MV-4-11 (cell line): ENCODE measurements around the gene GRAMD1B.
A peak's percentile ranks its signal among the peaks of the same experiment; 100 is the strongest.

Source experiments
- DNase-seq: peaks from one replicate; lab custom pipeline; 2025; lab: John Stamatoyannopoulos, UW

Gene GRAMD1B

GRCh38 chr11:123588117-123588863, 158.2 kb downstream of the GRAMD1B start:
- no peak for DNase-seq

DNA sequence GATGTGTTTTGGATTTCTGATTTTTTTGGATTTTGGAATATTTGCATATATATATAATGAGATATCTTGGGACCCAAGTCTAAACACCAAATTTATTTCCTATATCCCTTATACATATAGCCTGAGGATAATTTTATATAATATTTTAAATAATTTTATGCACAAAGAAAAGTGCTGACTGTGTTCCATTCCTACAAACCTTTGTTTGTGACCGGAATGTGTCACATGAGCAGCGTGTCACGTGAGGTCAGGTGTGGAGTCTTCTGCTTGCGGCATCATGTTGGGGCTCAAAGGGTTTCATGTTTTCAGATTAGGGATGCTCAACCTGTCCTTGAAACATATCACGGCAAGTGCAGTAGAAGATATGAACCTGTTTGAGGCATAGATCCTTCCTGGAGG, 158.8 kb downstream of the GRAMD1B start:
- DNase-seq: no peak

GRCh38 chr11:123590296-123590912, 160.3 kb downstream of the GRAMD1B start:
- peak; percentile 84 for DNase-seq

DNA sequence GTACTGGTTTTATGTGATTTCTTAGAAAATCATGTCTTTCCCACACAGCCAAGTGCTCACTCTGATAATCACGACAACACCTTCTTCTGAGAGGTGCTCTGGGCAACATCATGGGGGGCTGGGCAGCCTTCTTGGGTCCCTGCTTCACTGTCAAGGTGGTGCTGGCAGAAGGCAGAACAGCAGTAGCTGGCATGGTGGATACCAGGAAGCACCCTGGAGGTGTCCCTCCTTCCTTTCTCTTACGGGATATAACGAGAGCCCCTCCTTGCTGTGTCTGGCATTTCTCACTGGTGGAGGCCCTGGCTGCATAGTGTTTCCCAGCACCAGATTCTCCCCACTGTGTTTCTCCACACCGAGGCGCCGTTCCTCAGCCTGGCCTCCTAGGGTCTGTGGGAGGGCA, 163.5 kb downstream of the GRAMD1B start:
- no peak for DNase-seq

DNA sequence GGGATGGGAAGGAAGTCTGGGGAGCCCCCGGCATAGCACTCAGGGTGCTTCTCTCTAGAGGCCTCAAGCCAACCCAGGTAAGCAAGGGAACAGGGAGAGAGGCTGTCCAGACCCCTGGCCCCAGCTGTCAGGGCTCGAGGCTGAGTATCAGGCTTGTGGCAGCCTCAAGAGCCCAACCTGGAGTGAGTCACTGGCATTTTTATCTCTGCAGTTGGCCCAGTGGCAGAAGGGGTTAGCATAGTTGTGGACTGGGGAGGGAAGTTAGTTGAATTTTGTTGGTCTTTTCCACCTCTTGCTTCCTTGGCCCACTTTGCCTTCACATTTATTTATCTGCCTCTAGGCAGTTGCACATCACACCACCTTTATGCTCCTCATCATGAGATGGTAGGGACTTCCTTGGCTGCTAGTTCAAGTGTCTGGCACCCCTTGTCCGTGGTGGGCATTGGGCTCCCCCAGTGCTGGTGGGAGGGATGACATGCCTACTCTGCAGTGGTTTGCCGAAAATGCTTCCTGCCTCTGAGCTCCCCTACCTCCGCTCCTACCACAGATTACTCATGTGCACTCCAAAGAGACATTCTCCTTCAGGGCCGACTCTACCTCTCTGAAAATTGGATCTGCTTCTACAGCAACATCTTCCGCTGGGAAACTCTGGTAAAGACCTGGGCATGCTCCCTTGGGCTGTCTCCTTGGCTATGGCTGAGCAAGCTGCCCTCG, 164.3 kb downstream of the GRAMD1B start:
- DNase-seq: no peak

DNA sequence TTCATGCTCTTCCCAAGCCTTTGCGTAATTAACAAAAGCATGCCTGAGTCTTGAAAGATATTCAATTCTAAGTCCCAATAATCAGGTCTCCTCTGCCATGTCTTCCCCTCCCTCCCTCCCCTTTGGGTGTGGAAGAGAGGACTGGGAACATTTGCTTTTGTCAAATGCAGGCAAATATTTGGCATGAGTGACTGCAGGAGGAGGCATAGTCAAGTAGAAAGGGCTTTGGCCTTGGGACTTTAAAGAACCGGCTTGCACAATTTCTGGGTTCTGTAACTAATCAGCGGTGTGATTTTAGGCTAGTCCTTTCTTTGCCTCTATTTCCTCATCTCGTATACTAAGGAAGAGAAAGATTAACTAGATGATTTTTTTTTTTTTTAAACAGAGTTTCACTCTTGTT, 164.9 kb downstream of the GRAMD1B start:
- DNase-seq: peak; percentile 8

DNA sequence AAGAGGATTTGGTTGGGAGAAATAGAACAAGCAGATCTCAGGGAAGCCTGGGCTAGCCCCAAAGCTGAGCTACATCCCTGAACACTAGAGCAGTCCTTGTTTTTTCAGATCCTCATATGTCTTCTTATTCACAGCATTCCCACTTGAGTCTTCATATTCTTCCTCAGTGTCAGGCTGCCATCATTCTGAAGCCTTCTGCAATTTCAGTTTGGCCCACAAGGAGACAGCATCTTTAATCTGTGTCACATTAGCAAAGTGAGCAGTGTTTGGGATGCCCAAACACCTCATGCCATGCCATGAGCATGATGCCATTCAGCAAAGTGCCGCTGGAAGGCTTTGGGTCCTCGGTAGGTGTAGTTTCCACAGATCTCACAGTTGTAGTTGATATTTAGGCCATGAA, 167.8 kb downstream of the GRAMD1B start:
- DNase-seq: no peak

DNA sequence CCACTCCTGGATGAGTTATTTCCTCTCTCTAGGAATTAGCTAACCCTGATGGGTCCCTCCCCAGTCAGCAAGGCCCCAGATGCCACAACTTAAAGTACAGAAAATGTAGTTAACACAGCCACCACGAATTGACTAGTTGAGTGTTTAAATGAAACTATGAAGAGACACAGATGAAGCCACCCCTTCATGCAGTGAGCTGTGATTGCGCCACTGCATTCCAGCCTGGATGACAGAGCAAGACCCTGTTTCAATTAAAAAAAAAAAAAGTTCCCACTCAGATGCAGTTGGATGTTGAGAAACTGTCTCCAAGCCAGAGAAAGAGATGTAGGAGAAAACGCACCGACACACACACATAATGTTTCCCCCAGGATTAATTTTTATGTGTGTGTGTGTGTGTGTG, 171.1 kb downstream of the GRAMD1B start:
- no peak for DNase-seq

DNA sequence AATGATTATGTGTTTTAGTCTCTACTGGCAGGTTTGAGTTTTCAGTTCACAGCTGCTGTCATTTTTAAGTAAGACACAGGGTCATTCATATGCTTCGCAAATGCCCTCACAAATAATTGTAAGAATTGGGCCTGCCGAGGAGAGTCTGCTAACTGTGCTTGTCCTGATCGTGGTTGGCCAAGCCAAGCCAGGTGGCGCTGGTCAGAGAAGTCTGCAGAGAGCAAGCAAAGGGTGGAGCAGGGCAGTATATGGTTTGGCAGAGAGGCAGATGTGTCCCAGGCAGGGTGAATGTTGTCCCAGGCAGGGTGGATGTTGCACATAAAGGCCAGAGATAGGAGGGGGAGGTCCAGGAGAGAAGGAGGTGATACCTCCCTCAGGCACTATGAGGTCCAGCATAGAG, 171.7 kb downstream of the GRAMD1B start:
- no peak for DNase-seq

DNA sequence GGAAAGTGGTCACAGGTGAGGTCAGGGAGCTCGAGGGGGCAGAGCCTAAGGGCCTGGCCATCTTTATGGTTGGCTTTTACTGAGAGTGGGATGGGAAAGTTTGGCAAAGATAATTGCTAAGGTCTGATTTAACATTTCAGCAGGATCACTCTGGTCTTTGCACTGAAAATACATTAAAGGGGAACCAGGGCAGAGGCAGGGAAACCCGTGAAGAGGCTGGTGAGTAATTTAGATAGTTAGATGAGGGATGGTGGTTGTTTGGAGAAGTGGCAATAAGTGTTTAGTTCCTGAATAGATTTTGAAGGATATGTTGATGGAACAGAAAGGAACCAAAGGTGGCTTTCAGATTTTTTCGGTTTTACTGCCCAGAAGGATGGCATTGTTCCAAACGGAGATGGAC, 173.6 kb downstream of the GRAMD1B start:
- peak; percentile 38 for DNase-seq

DNA sequence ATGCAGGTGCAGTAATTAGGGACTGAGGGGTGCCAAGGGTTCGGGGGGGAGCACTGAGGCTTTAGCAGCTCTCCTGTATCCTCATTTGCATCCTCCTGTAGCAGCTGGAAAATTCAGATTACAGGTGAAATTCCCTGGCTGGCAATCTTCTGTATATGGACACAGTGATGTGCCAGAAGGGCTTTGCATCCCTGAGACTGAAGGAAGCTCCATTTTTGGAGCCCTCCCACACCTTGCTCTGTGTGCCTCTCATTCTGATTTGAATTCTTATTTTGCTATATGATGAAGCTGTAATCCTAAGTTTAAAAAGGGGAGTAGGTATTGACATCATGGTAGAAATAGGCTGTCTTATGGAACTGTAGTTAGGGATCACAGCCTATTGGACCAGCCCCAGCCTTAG, 177.7 kb downstream of the GRAMD1B start:
- no peak for DNase-seq

DNA sequence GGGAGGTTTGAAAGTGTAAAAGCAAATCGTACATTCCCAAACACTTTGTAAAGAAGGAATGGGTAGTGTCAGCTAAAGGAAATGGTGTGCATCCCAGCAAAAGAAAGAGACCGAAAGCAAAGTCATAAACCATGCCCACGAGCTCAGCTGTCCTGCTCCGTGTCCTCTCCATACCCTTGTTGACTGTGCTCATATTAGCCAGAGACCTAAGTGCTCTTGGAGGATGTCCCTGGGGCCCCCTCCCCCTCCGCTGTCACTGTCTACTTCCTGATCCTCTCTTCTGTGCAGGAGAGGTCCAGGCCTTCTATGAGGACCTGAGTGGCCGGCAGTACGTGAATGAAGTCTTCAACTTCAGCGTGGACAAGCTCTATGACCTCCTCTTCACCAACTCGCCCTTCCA, 178.3 kb downstream of the GRAMD1B start:
- DNase-seq: no peak

DNA sequence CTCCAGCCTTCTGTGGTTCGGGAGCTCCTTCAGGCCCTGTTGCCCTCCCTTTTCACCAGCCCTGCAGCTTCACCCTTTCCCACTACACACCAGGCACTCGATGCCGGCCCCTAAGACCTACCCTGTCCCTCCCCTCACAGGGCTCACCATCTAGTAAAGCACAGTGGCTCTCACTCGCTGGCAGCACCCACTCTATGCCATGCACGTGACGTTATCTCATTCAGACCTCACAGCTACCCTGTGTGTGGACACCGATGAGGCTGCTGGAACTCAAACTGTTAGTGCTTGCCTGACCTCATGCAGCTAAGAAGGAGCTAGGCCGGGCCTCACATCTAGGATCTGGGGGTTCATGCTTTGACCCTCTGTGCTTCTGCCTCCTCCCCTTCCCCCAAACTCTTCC, 178.9 kb downstream of the GRAMD1B start:
- DNase-seq: no peak

- DNase-seq: no peak
These were observed 181.6 kb downstream of the GRAMD1B start for GRCh38 chr11:123611698-123612097.

GRCh38 chr11:123616505-123617198, 186.6 kb downstream of the GRAMD1B start:
- DNase-seq: no peak

- DNase-seq: no peak
These were observed 192.5 kb downstream of the GRAMD1B start for GRCh38 chr11:123622576-123622975.

DNA sequence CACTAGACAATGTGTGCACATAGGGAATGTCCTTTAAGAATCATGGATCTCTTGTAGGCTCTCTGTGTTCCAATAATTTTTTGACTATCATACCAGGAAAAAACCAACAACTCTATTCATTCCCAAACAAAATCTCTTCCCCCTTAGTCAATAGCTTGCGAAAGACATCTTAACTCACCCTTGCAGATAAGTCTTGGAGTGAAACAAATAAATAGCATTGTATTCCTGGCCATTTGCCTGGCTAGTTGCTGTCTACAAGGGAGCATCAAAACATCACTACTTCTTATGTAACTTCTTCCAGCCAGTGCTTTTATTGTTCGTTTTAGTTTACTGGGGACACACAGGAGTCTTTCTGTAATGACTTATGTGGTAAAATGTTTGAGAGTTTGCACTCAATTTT, 194.9 kb downstream of the GRAMD1B start:
- no peak for DNase-seq

GRCh38 chr11:123628936-123629683, 199.0 kb downstream of the GRAMD1B start:
- no peak for DNase-seq

DNA sequence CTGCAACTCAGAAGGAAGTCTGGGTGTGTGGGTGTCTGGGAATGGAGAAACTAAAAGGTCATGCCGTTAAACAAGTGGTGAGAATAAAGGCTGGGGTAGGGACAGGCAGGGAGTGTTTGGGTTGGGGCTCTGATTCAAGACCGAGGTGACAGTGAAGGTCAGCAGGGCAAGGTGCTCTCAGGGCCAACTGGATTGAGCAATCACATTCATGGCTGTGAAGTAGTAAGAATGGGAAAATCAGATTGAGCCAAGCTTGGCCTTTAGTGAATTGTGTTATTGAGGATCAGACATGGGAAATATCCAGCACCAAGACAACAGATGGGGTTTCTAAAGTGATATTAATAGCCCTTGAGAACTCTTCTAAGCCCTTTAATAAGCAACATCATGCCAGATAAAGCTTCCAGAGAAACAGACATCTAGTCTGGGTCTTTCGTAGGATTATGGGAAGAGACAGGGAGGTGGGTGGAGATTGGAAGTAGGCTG, 200.1 kb downstream of the GRAMD1B start:
- no peak for DNase-seq

DNA sequence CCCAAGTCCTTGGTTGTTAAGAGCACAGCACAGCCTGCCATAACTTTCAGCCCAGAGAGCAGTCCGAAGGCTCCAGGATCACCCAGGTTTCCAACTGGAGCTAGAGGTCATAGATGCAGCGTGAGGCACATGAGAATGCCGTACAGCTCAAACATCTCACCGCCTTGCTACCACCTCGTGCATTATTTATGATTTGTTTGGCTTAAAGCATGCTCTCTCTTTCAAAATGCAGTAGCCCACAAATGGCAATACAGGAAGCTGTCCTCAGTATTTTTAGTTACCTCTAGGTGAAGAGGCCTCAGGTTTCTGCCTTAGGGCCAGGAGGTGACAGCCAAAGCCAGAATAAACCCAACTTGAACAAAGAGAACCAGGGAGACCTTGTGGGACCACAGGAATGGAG, 210.0 kb downstream of the GRAMD1B start:
- no peak for DNase-seq

- DNase-seq: peak; percentile 39
These were observed 210.8 kb downstream of the GRAMD1B start for GRCh38 chr11:123640677-123641494.
